Activated effector memory CD4-positive, alpha-beta T cell treated with Interleukin-2 at 50 U/mL for 16 hours (primary cell): ENCODE results near the gene AIFM1.

Experiments
- DNase-seq: peaks from one replicate; pipeline ENCODE4 v3.0.0-alpha.2; 2020

The AIFM1 gene

GRCh38 chrX:130167040-130167439, 1.4 kb upstream of the AIFM1 start:
- DNase-seq, result no peak

GRCh38 chrX:130166503-130166777, 799 bp upstream of the AIFM1 start:
- no peak for DNase-seq

- DNase-seq, result no peak
Observed at GRCh38 chrX:130165181-130165702, 399 bp downstream of the AIFM1 start.

- DNase-seq, result no peak
Observed at GRCh38 chrX:130163398-130163797, 2.2 kb downstream of the AIFM1 start.

- no peak for DNase-seq
Observed at GRCh38 chrX:130162094-130162735, 3.4 kb downstream of the AIFM1 start.

- DNase-seq, result no peak
Observed at GRCh38 chrX:130159776-130160175, 5.9 kb downstream of the AIFM1 start.

GRCh38 chrX:130158311-130158710, 7.3 kb downstream of the AIFM1 start:
- DNase-seq, result no peak

- no peak for DNase-seq
Observed at GRCh38 chrX:130155564-130155963, 10.1 kb downstream of the AIFM1 start.

GRCh38 chrX:130147631-130148030, 18.0 kb downstream of the AIFM1 start:
- DNase-seq, result no peak

- no peak for DNase-seq
Observed at GRCh38 chrX:130145123-130145522, 20.5 kb downstream of the AIFM1 start.

- no peak for DNase-seq
Observed at GRCh38 chrX:130144509-130144908, 21.1 kb downstream of the AIFM1 start.

GRCh38 chrX:130139474-130140201, 26.0 kb downstream of the AIFM1 start:
- DNase-seq, result no peak

GRCh38 chrX:130136961-130137360, 28.7 kb downstream of the AIFM1 start:
- DNase-seq, result no peak

GRCh38 chrX:130136496-130136895, 29.1 kb downstream of the AIFM1 start:
- DNase-seq, result no peak

- no peak for DNase-seq
Observed at GRCh38 chrX:130130990-130131389, 34.7 kb downstream of the AIFM1 start.

- DNase-seq, result no peak
Observed at GRCh38 chrX:130125091-130125874, 40.4 kb downstream of the AIFM1 start.

- DNase-seq, result no peak
Observed at GRCh38 chrX:130124577-130124976, 41.1 kb downstream of the AIFM1 start.

GRCh38 chrX:130121505-130121800, 44.2 kb downstream of the AIFM1 start:
- no peak for DNase-seq

- peak; percentile 55 for DNase-seq
Observed at GRCh38 chrX:130120746-130121504, 44.7 kb downstream of the AIFM1 start.

- DNase-seq, result no peak
Observed at GRCh38 chrX:130120321-130120731, 45.3 kb downstream of the AIFM1 start.

- DNase-seq, result no peak
Observed at GRCh38 chrX:130119312-130119898, 46.2 kb downstream of the AIFM1 start.

- no peak for DNase-seq
Observed at GRCh38 chrX:130118441-130119311, 47.0 kb downstream of the AIFM1 start.
